ENCODE results near the gene LAMP1. TPM values are rescaled to one million over a fixed set of nuclear protein-coding genes. Genes with fewer than 3 reads are reported as not detected.

The LAMP1 gene
- 100 to 1,000 TPM; 106 to 178 (median 125) TPM for total RNA-seq

GRCh38 chr13:113296823-113297369 lies at the start of gene LAMP1:
Gene LAMP1 (plus strand): TSS chr13:113297239. CDS start chr13:113297435, 196 bp downstream.
- no peak for TF ChIP-seq CTCF (IDR thresholded peaks at IDR 0.05; ENCODE audit: low read depth)

- TF ChIP-seq CTCF (IDR thresholded peaks at IDR 0.05; ENCODE audit: low read depth) = no peak
Measured at GRCh38 chr13:113252516-113253095, 44.4 kb upstream of the LAMP1 start.

- TF ChIP-seq CTCF (IDR thresholded peaks at IDR 0.05; ENCODE audit: low read depth) = no peak
Measured at GRCh38 chr13:113258321-113259054, 38.6 kb upstream of the LAMP1 start.

GRCh38 chr13:113260996-113261395 lies 36.0 kb upstream of the LAMP1 start:
- no peak for TF ChIP-seq CTCF (IDR thresholded peaks at IDR 0.05; ENCODE audit: low read depth)

GRCh38 chr13:113267642-113268405 lies 29.2 kb upstream of the LAMP1 start:
- no peak for TF ChIP-seq CTCF (IDR thresholded peaks at IDR 0.05; ENCODE audit: low read depth)

GRCh38 chr13:113272031-113272430 lies 25.0 kb upstream of the LAMP1 start:
- no peak for TF ChIP-seq CTCF (IDR thresholded peaks at IDR 0.05; ENCODE audit: low read depth)

GRCh38 chr13:113272701-113273181 lies 24.3 kb upstream of the LAMP1 start:
- no peak for TF ChIP-seq CTCF (IDR thresholded peaks at IDR 0.05; ENCODE audit: low read depth)

Data from subcutaneous adipose tissue (tissue), 4 donors.